HepG2 (cell line): ENCODE results near the gene BCL11B.

ENCODE experiments used
- SP2 ChIP-seq: sonication (generic); formaldehyde crosslinking; IDR thresholded peaks from 2 replicates; pipeline ENCODE4 v1.5.1; 2020; ENCODE audit warnings: mild to moderate bottlenecking, missing genetic modification reagents
- ZNF326 ChIP-seq: sonication (generic); formaldehyde crosslinking; IDR thresholded peaks from 2 replicates; pipeline ENCODE4 v1.4.0; 2020; ENCODE audit warnings: missing genetic modification reagents, borderline replicate concordance

DNA sequence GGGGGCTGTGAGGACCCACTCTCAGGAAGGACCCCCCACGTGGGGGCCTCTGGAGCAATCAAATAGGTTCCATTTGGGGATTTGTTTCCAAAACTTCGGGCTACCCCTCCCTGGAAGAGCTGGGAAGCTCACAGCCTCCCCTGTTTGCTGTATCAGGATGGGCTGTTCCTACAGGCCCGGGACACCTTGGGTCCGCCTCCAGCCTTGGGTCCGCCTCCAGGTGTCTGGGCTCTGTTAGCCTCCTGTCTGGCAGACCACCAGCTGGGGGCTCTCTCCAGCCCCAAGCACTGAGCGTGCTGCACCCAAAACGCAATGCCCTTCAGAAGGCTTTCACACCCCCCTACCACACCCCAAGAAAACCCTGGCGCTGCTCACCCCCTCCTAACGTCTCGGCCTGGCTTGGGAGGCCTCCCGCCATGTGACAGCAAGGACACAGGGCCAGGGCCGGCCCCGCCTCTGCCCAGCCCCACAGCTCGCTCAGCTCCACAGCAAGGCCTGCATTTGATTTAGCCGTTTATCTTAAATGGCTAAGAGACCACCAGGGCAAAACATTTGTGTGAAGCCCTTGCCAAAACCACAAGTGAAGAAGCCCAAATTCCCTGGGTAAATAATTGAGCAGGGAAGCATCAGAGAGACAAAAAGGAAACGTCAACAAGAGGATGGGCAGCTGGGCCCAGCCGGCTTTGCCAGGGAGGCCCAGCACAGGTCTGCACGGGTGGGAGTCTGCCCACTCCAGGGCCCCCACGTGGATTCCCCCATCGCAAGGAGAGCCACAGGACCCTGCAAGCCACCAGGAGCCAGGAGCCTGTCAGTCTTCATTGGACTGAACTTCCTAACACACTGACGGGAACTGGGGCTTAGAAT, 39.9 kb downstream of the BCL11B start:
- TF ChIP-seq ZNF326 (CRISPR knock-in tag) = no peak
- TF ChIP-seq SP2 = no peak
